MCF 10A (cell line): ENCODE results near the gene CEP170B. TPM values are rescaled to one million over a fixed set of nuclear protein-coding genes. Genes with fewer than 3 reads are reported as not detected.

Experiments used
- BruUV-seq: library from RNA; stranded (reverse); fragments of 400-500 nt; replicated peaks from 2 replicates; lab custom pipeline; 2021; lab: Mats Ljungman, UMichigan
- CTCF ChIA-PET: fragments of 300-600 bp; sonication (Branson Sonifier 250); formaldehyde crosslinking; extraction: SDS; loops from one replicate; lab custom pipeline; 2021; ENCODE audit warnings: antibody characterized with exemption, inconsistent platforms; lab: Yijun Ruan, JAX
- POLR2A ChIA-PET: fragments of 300-600, 350-650 bp; sonication (Branson Sonifier 250); formaldehyde crosslinking; extraction: SDS; loops from one replicate; lab custom pipeline; 2020; ENCODE audit warnings: antibody characterized with exemption, inconsistent platforms; lab: Yijun Ruan, JAX
- DNase-seq: peaks from one replicate; pipeline ENCODE4 v3.0.0-alpha.2; 2018; ENCODE audit not compliant: unreplicated experiment
- H3K27ac Mint-ChIP-seq: one replicate; pipeline ENCODE4 v1.8.0; 2022; ENCODE audit warnings: mild to moderate bottlenecking, low read depth, mixed read lengths; ENCODE audit not compliant: unreplicated experiment
- H3K27me3 Mint-ChIP-seq: one replicate; pipeline ENCODE4 v1.8.0; 2022; ENCODE audit warnings: mixed read lengths; ENCODE audit not compliant: insufficient read depth, unreplicated experiment
- H3K36me3 Mint-ChIP-seq: one replicate; pipeline ENCODE4 v1.8.0; 2022; ENCODE audit warnings: mild to moderate bottlenecking, moderate library complexity, mixed read lengths; ENCODE audit not compliant: insufficient read depth, unreplicated experiment
- H3K4me1 Mint-ChIP-seq: one replicate; pipeline ENCODE4 v1.8.0; 2022; ENCODE audit warnings: mixed read lengths; ENCODE audit not compliant: insufficient read depth, unreplicated experiment
- H3K4me3 Mint-ChIP-seq: one replicate; pipeline ENCODE4 v1.8.0; 2022; ENCODE audit warnings: mild to moderate bottlenecking, moderate library complexity, mixed read lengths; ENCODE audit not compliant: unreplicated experiment
- H3K9me3 Mint-ChIP-seq: one replicate; pipeline ENCODE4 v1.8.0; 2022; ENCODE audit warnings: mixed read lengths; ENCODE audit not compliant: unreplicated experiment
- CTCF ChIP-seq: fragments of 200-600 bp; IDR thresholded peaks from one replicate; pipeline ENCODE4 v1.8.0; 2022; ENCODE audit warnings: antibody characterized with exemption, mild to moderate bottlenecking; ENCODE audit not compliant: unreplicated experiment
- intact Hi-C: fragments of 100-400 bp; cut with micrococcal nuclease; formaldehyde crosslinking; loops from 2 replicates; pipeline ENCODE4 v1.14.1; 2022
- total RNA-seq: library from RNA; stranded (reverse); gene quantifications from 2 replicates; pipeline ENCODE4 v1.2.3, GENCODE V29; 2022

CEP170B gene
- total RNA-seq, 1 experiment from 2014 or later, result 77.4 TPM

- no TSS peak for BruUV-seq
- TF ChIP-seq CTCF, result no peak
- DNase-seq, result no peak
- Mint-ChIP-seq H3K27me3 (no peaks in the 10 kb centered on the region), H3K27ac (peak overlapping the region; percentile 36), H3K9me3 (no peaks in the 10 kb centered on the region), H3K36me3 (no peaks in the 10 kb centered on the region), H3K4me3 (no peak overlapping the region), H3K4me1 (peaks cover 13% of the 10 kb centered on the region)
- CTCF ChIA-PET, result no interaction called here
- POLR2A ChIA-PET, result interaction anchor here (1.0 kb wide), 1 partner anchor 9 kb away, joined by 3 read pairs; no protein-coding TSS in a partner anchor
- intact Hi-C loops, result no loop called here
These were observed 7.6 kb downstream of the CEP170B start for GRCh38 chr14:104872469-104873341.

GRCh38 chr14:104873380-104874055 is 8.4 kb downstream of the CEP170B start:
- no peak for TF ChIP-seq CTCF
- Mint-ChIP-seq H3K4me1 (peaks cover 13% of the 10 kb centered on the region), H3K4me3 (no peak overlapping the region), H3K27me3 (no peaks in the 10 kb centered on the region), H3K36me3 (peaks cover 5% of the 10 kb centered on the region), H3K9me3 (no peaks in the 10 kb centered on the region), H3K27ac (no peak overlapping the region)
- ChIA-PET POLR2A (interaction anchor here (1.0 kb wide), 1 partner anchor 10 kb away, joined by 3 read pairs; no protein-coding TSS in a partner anchor), CTCF (interaction anchor here (1.4 kb wide), 1 partner anchor 105 kb away, joined by 6 read pairs; no protein-coding TSS in a partner anchor)
- intact Hi-C loops, result no loop called here
- DNase-seq, result no peak
- no TSS peak for BruUV-seq

GRCh38 chr14:104874110-104874531 is 9.1 kb downstream of the CEP170B start:
- Mint-ChIP-seq H3K27me3 (no peaks in the 10 kb centered on the region), H3K36me3 (peaks cover 6% of the 10 kb centered on the region), H3K4me3 (no peak overlapping the region), H3K27ac (no peak overlapping the region), H3K9me3 (no peaks in the 10 kb centered on the region), H3K4me1 (peaks cover 13% of the 10 kb centered on the region)
- ChIA-PET POLR2A (interaction anchor here (1.0 kb wide), 1 partner anchor 10 kb away, joined by 3 read pairs; no protein-coding TSS in a partner anchor), CTCF (interaction anchor here (1.4 kb wide), 1 partner anchor 105 kb away, joined by 6 read pairs; no protein-coding TSS in a partner anchor)
- DNase-seq, result no peak
- no peak for TF ChIP-seq CTCF
- intact Hi-C loops, result no loop called here
- BruUV-seq, result no TSS peak
